ENCODE data around the gene CABCOCO1. TPM values are rescaled to one million over a fixed set of nuclear protein-coding genes. Genes with fewer than 3 reads are reported as not detected.

Gene CABCOCO1
- total RNA-seq, 8 experiments from 2014 or later = 0.63 to 12.5 (median 1.3) TPM

DNA sequence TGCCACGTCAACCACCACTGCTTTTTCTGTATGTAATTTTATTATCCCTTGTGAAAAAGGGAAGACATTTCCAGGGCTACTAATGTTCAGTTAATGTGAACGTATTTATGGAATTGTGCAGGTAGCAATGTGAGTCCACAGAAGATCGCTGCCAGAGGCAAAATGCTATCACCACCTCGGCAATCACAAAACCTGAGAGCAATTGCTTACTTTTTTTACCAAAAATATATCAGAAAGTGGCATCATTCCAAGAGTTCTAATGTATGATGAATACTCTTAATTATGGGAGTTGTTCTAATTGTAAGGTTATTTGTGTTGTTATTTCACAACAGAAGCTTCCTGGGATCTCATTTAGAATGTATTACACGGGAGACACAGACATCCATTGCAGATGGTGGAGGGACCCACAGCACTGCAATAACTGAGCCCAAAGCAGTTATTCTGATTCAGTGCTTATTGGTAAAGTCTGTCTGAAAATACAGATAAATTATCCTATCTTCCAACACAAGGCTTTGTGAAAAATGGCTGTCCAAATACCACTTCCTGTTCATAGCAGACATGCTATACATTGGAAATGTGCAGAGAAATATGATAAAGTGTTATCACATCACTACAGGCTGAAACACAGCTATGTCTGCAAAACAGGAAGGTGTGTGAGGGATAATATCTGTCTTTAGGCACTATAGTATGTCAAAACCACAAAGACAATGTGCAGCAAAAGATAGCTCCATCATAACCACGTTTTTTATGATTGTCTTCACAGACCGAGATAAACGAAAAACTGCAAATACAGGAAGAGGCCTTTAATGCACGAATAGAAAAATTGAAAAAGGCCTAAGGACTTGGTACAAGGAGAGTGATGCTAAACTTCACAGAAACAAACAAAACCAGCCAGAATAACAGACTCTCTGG is 102.7 kb downstream of the CABCOCO1 start:
- ATAC-seq (replicated peaks in 6 of 8) = peak in 2 of 8 experiments; percentile 17 to 18
- Histone ChIP-seq H3K4me3 (no peak overlapping the region), H3K27ac (no peak overlapping the region), H3K4me1 (replicated peaks in 1 of 2) (peaks cover 0 to 18% of the 10 kb centered on the region in 2 donors)
- in situ Hi-C loops (cut with MboI; ENCODE audit: low pct_unique_long_range_greater_than_20kb in 2 of 9, low sequenced_read_pairs in 9 of 9, unreplicated experiment in 9 of 9) = no loop called here
- 65 to 91% (median 80%) methylated on average over 1 to 9 of the region's 9 CpGs; no CpG with 5 or more reads in 1 of the 10 experiments for WGBS, 10 experiments

DNA sequence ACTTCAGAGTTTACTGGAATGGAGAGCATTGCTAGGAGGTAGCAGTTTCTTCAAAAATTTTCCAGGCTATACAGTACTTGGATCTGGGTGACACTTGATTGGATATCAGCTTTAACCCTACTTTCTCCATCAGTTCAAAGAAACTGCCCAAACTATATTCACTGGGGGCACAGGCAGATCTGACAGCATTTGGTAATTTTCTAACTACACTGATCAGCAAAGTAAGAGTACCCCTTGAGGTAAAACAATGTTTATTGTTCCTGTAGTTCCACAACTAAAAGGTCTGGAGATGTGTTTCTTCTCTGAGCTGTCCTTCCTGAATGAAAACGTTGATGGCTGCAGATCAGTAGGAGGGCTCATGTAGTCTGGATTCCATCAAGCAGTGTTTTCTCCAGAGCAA is 104.2 kb downstream of the CABCOCO1 start:
- in situ Hi-C loops (cut with MboI; ENCODE audit: low pct_unique_long_range_greater_than_20kb in 2 of 9, low sequenced_read_pairs in 9 of 9, unreplicated experiment in 9 of 9) = no loop called here
- no peak overlapping the region for H3K4me3 ChIP-seq
- WGBS, 10 experiments = 0% methylated on average over 1 of the region's 1 CpG; no CpG with 5 or more reads in 7 of the 10 experiments
- peaks cover 0 to 6% of the 10 kb centered on the region in 2 donors for H3K4me1 ChIP-seq (replicated peaks in 1 of 2)
- H3K27ac ChIP-seq = no peak overlapping the region
- no peak for ATAC-seq (replicated peaks in 6 of 8)

DNA sequence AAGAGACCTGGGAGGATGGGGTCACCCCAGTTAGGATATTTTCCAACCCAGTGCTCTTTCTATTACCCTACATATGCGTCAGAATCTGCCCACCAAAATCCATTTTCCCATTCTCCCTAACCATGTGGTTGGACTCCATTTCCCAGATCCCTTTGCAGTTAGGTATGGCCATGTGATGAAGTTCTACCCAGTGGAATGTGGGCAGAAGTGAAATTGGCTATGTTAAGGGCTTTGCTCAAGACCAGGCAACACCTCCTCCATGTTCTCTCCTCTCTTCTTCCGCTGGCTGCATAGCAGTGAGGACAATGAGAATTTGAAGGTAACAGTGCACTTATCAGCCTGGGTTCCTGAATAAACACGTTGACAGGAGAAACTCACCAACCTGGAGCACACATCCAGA is 111.3 kb downstream of the CABCOCO1 start:
- H3K4me3 ChIP-seq = no peak overlapping the region
- no peak overlapping the region for H3K27ac ChIP-seq
- H3K4me1 ChIP-seq (replicated peaks in 1 of 2) = no peaks in the 10 kb centered on the region
- in situ Hi-C loops (cut with MboI; ENCODE audit: low pct_unique_long_range_greater_than_20kb in 2 of 9, low sequenced_read_pairs in 9 of 9, unreplicated experiment in 9 of 9) = no loop called here
- no peak for ATAC-seq (replicated peaks in 6 of 8)
- 38 to 100% (median 77%) methylated on average over 1 to 3 of the region's 3 CpGs for WGBS, 10 experiments

DNA sequence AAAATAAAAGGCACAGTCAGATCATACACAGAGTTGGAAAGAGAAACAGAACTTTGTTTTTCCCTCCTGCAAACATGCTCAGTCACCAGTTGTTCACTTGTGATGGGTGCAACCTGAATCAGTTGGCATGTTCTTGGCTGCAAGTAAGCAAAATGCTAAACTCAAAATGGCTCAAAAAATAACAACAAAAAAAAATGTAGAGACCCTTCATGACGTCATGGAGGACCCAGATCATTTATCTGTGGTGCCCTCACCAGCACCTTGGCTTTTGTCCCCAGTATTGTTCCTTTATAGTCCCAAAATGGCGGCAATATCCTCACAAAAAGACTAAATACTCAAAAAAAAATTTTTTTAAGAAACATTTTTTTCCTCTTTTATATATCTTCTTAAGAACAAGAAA is 112.4 kb downstream of the CABCOCO1 start:
- WGBS, 10 experiments = 0 to 100% (median 50%) methylated on average over 1 to 2 of the region's 2 CpGs; no CpG with 5 or more reads in 2 of the 10 experiments
- no peak overlapping the region for H3K4me3 ChIP-seq
- no peak for ATAC-seq (replicated peaks in 6 of 8)
- in situ Hi-C loops (cut with MboI; ENCODE audit: low pct_unique_long_range_greater_than_20kb in 2 of 9, low sequenced_read_pairs in 9 of 9, unreplicated experiment in 9 of 9) = no loop called here
- no peak overlapping the region for H3K27ac ChIP-seq
- peaks cover 0 to under 1% of the 10 kb centered on the region in 2 donors for H3K4me1 ChIP-seq (replicated peaks in 1 of 2)

DNA sequence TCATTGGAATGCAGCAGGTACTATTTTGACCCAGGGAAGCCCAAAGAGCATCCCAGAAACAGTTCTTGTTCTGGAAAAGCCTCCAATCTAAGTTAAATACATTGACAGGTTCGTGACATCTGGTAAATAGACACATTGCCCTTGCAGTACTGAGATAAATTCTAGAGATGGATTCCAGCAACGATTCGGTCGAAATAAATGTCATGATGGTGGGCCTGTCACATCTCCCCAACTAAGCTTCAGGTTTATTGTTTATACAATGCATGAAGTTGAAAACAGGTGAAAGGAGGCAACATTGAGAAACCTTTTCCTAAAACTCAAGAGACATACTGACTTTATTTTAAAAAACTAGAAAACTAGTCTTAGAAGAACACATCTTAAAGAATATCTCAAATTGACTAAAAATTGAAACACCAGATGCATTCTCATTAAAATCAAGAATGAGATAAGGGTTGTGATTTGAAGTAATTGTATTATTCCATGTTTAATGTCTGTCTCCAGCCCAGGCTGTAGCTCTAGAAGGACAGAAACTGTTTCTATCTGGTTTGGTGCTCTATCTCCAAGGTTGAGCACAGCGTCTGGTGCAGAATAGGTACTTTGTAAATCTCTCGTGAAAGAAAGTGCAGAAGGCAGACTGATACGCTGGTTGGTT is 114.0 kb downstream of the CABCOCO1 start:
- Histone ChIP-seq H3K4me1 (replicated peaks in 1 of 2) (peaks cover 0 to 2% of the 10 kb centered on the region in 2 donors), H3K4me3 (no peak overlapping the region), H3K27ac (no peak overlapping the region)
- ATAC-seq (replicated peaks in 6 of 8) = no peak
- 55 to 93% (median 75%) methylated on average over 3 to 6 of the region's 7 CpGs; no CpG with 5 or more reads in 1 of the 10 experiments for WGBS, 10 experiments
- in situ Hi-C loops (cut with MboI; ENCODE audit: low pct_unique_long_range_greater_than_20kb in 2 of 9, low sequenced_read_pairs in 9 of 9, unreplicated experiment in 9 of 9) = no loop called here

DNA sequence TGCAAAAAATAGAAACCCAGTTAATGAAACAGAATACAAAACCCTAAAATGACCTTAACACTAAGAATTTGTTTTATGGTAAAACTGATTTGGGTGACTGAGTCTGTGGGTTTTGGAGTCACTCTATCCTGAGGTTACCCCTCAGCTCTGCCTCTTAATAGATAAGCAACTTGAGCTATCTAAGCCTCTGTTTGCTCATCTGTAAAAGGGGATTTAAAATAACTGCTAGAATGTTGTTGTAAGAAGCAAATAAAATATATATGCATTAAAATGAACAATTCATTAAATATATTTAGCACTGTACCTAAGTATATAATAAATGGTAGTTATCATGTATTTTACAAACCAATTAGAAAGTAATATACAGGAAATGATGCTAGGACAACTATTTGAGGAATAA is 115.4 kb downstream of the CABCOCO1 start:
- H3K4me1 ChIP-seq (replicated peaks in 1 of 2) = peaks cover 0 to 2% of the 10 kb centered on the region in 2 donors
- in situ Hi-C loops (cut with MboI; ENCODE audit: low pct_unique_long_range_greater_than_20kb in 2 of 9, low sequenced_read_pairs in 9 of 9, unreplicated experiment in 9 of 9) = no loop called here
- no peak overlapping the region for H3K4me3 ChIP-seq
- ATAC-seq (replicated peaks in 6 of 8) = no peak
- H3K27ac ChIP-seq = no peak overlapping the region

DNA sequence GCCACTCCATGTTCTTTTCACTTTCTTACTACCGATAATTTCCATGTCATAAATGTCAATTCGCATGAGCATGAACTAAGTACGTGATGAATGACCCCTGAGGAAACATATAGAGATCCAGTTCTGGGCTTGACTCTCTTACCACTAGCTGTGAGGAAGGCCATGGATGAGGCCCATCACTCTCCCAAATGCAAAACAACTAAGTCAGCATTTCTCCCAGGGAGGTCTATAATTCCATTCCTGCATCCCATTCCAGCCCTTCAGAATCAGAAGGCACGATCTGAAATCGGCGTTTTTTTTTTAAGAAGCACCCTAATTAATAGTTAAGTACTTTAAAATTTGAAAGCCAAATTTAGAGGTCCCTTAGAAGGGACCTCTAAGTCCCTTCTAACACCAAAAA is 116.5 kb downstream of the CABCOCO1 start:
- no peak for ATAC-seq (replicated peaks in 6 of 8)
- WGBS, 10 experiments = 70 to 100% (median 80%) methylated on average over 1 to 6 of the region's 6 CpGs; no CpG with 5 or more reads in 1 of the 10 experiments
- Histone ChIP-seq H3K4me1 (replicated peaks in 1 of 2) (peaks cover 0 to 2% of the 10 kb centered on the region in 2 donors), H3K27ac (no peak overlapping the region), H3K4me3 (no peak overlapping the region)
- in situ Hi-C loops (cut with MboI; ENCODE audit: low pct_unique_long_range_greater_than_20kb in 2 of 9, low sequenced_read_pairs in 9 of 9, unreplicated experiment in 9 of 9) = no loop called here

DNA sequence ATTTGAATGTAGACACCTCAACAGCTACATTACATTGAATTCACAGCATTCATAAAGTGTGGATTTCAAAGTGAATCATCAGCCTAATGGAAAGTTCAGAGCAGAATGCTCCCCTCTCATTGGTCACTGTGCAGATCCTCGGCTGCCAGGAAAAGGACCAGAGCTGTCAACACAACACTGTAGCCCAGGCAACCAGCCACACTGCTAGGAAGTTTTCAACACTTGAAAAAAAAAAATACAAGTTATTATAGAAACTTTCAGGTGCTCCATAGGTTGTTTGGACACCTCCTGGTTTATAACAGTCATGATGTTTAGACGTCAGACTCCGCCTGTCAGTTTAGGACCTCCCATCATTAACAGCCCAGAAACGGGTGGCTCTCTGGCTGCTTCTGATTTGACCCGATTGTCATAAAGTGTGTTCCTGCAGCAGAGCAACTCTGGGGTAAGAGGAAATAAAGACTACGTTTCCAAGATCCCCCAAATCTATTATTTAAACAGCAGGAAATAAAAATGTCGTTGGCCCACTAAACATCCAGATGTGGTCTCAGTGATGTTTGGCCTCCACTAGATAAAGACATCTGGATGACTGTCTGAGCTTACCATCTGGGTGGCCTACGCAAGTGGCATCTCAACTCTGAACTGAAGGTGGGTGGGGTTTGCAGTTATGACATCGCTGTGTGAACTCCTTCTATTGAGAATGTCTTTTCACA is 117.4 kb downstream of the CABCOCO1 start:
- H3K4me3 ChIP-seq = no peak overlapping the region
- 0 to 100% (median 73%) methylated on average over 1 to 3 of the region's 9 CpGs for WGBS, 10 experiments
- H3K4me1 ChIP-seq (replicated peaks in 1 of 2) = peaks cover 0 to 2% of the 10 kb centered on the region in 2 donors
- peak; percentile 69 to 99 (median 94) for ATAC-seq (replicated peaks in 6 of 8)
- in situ Hi-C loops (cut with MboI; ENCODE audit: low pct_unique_long_range_greater_than_20kb in 2 of 9, low sequenced_read_pairs in 9 of 9, unreplicated experiment in 9 of 9) = no loop called here
- no peak overlapping the region for H3K27ac ChIP-seq

DNA sequence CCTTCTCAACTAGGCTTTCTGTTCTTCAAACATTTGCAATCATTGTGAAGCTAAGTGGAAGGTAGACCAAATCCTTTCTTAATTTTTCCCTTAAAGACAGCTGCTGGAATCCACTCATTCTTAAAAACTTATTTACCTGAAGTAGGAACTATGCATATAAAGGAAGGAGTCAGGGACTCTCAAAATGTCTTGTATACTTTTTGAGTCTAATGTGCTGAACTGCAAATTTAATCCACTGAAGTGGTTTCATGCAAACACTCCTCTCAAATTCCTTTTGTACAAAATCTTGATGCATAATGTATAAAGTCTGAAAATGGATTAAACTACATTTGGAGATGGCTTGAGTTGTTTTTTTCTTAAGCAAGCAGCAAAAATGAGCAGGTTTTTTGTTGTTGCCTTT is 118.0 kb downstream of the CABCOCO1 start:
- ATAC-seq (replicated peaks in 6 of 8) = no peak
- in situ Hi-C loops (cut with MboI; ENCODE audit: low pct_unique_long_range_greater_than_20kb in 2 of 9, low sequenced_read_pairs in 9 of 9, unreplicated experiment in 9 of 9) = no loop called here
- Histone ChIP-seq H3K4me3 (no peak overlapping the region), H3K4me1 (replicated peaks in 1 of 2) (peaks cover 0 to 2% of the 10 kb centered on the region in 2 donors), H3K27ac (no peak overlapping the region)

DNA sequence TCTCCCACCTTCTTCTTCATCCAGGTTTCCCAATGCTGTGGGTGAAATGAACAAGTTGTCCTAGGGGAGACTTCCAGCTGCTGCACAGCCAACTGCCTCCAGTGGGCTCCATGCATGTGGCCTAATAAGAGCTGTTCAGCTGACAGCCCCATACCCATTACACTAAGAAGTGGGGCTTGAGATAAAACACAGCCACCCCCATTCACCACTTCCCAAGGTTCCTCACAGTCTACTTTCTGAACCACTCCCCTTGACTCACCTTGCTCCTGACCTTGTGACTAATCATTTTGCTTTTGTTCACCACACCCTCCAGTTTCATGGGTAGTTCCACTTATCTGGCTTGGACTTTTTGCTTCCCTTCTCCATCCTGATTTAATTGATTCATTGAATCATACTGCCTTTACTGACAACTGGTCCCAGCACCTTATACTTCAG is 119.3 kb downstream of the CABCOCO1 start:
- Histone ChIP-seq H3K4me1 (replicated peaks in 1 of 2) (peaks cover 0 to 2% of the 10 kb centered on the region in 2 donors), H3K4me3 (no peak overlapping the region), H3K27ac (no peak overlapping the region)
- in situ Hi-C loops (cut with MboI; ENCODE audit: low pct_unique_long_range_greater_than_20kb in 2 of 9, low sequenced_read_pairs in 9 of 9, unreplicated experiment in 9 of 9) = no loop called here
- ATAC-seq (replicated peaks in 6 of 8) = peak in 1 of 8 experiments; percentile 34

DNA sequence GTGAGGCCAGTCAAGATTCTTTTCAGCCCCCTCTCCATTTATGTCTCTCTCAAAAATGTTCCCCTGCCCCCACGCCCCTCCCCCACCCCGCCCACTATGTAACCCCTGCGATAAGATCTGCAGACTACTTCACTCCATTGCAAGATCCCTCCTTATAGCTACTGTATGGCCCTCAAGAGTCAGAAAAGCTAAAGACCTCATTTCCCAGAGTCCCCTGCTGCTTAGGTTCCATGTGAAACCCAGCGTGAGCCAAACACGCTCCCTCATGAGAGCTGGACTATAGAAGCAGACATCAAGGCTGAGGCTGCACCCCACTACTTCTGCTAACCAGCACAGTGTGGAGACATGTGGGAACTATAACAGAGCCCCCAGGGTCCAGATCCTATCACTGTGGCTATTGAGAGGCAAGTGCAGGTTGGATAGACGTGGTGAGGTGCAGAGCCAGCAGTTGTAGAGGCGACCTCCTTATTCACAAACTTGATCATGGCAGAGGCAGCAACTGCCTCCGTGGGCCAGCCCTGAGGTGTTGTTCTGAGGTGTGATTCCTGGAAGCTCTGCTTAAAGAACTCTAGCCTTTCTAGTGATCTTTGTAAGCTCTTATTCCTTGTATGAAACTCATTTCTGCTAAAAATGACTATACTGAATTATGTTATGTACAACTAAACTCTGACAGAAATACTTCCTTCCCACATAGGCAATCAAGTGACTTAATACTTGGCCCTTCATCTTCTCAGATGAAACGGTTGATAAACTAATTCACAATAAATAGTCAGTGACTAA is 121.8 kb downstream of the CABCOCO1 start:
- in situ Hi-C loops (cut with MboI; ENCODE audit: low pct_unique_long_range_greater_than_20kb in 2 of 9, low sequenced_read_pairs in 9 of 9, unreplicated experiment in 9 of 9) = no loop called here
- Histone ChIP-seq H3K4me1 (replicated peaks in 1 of 2) (peaks cover 0 to 2% of the 10 kb centered on the region in 2 donors), H3K27ac (no peak overlapping the region), H3K4me3 (no peak overlapping the region)
- ATAC-seq (replicated peaks in 6 of 8) = no peak
- 0 to 100% (median 68%) methylated on average over 1 to 4 of the region's 9 CpGs for WGBS, 10 experiments

DNA sequence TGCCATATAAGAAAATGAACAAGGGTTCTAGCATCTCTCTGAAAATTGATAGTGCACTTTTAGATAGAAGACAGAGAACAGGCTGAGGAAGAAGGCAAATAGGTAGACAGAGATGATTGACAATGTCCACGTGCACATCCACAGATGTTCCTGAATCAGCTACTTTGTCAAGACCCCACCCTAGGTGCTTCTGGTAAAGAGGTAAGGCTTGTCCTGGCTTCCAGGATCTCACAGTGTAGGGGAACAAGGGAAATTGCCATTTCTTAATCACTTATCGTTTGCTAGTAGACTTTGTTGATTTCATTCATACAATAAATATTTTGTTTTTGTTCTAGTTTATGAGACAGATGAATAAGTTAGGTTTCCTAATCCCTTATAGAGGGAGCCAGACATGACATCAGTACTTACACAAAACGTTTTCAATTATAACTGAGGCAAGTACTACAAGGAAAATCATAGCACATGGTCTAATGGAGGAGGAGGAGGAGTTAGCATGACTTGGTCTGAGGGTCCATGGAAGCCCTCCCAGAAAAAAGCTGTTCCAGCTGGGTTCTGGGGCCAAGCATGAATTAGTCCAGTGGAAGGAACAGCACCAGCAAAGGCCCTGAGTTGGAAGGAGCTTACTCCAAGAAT is 122.9 kb downstream of the CABCOCO1 start:
- Histone ChIP-seq H3K27ac (no peak overlapping the region), H3K4me3 (no peak overlapping the region), H3K4me1 (replicated peaks in 1 of 2) (no peaks in the 10 kb centered on the region)
- in situ Hi-C loops (cut with MboI; ENCODE audit: low pct_unique_long_range_greater_than_20kb in 2 of 9, low sequenced_read_pairs in 9 of 9, unreplicated experiment in 9 of 9) = no loop called here
- ATAC-seq (replicated peaks in 6 of 8) = no peak
- WGBS, 10 experiments = 20 to 100% (median 70%) methylated on average over 1 to 3 of the region's 3 CpGs; no CpG with 5 or more reads in 1 of the 10 experiments
